Glutamatergic neuron (in vitro differentiated cells): ENCODE measurements around the gene ADA. TPM values are rescaled to one million over a fixed set of nuclear protein-coding genes. Genes with fewer than 3 reads are reported as not detected.
"Not testable (repeated sequence)": the region's sequence is repeated elsewhere in the genome, so short reads cannot be mapped to it uniquely, and the experiment has no call there.

Source experiments
- DNase-seq: peaks from one replicate; pipeline ENCODE4 v3.0.0; 2022
- H3K27ac Mint-ChIP-seq: one replicate; pipeline ENCODE4 v1.8.0; 2020; ENCODE audit warnings: mild to moderate bottlenecking, mixed read lengths, inconsistent platforms; ENCODE audit not compliant: unreplicated experiment
- H3K27me3 Mint-ChIP-seq: one replicate; pipeline ENCODE4 v1.8.0; 2020; ENCODE audit warnings: mild to moderate bottlenecking, moderate library complexity, mixed read lengths, inconsistent platforms; ENCODE audit not compliant: unreplicated experiment
- H3K36me3 Mint-ChIP-seq: one replicate; pipeline ENCODE4 v1.8.0; 2020; ENCODE audit warnings: mild to moderate bottlenecking, mixed read lengths, inconsistent platforms; ENCODE audit not compliant: unreplicated experiment
- H3K4me1 Mint-ChIP-seq: one replicate; pipeline ENCODE4 v1.8.0; 2020; ENCODE audit warnings: mild to moderate bottlenecking, low read depth, mixed read lengths, inconsistent platforms; ENCODE audit not compliant: unreplicated experiment
- H3K4me3 Mint-ChIP-seq: one replicate; pipeline ENCODE4 v1.8.0; 2020; ENCODE audit warnings: mild to moderate bottlenecking, mixed read lengths, inconsistent platforms; ENCODE audit not compliant: unreplicated experiment
- H3K9me3 Mint-ChIP-seq: one replicate; pipeline ENCODE4 v1.8.0; 2020; ENCODE audit warnings: mild to moderate bottlenecking, moderate library complexity, mixed read lengths, inconsistent platforms; ENCODE audit not compliant: unreplicated experiment
- long read RNA-seq: library from polyadenylated mRNA; unstranded; transcript quantifications from one replicate; pipeline ENCODE4 v2.0.0, GENCODE V29; 2020; ENCODE audit not compliant: unreplicated experiment
- total RNA-seq: library from RNA; stranded (reverse); fragmentation: NEBNext Ultra II Directional; extraction: Animal tissue kit (Norgen Biotek cat#: 25700); gene quantifications from one replicate; pipeline ENCODE4 v1.2.1, GENCODE V29; 2021; ENCODE audit not compliant: unreplicated experiment
- TF ChIP-seq, protein P1 (sequence below): fragments of 200-600 bp; sonication (generic); IDR thresholded peaks from one replicate; pipeline ENCODE4 v1.5.0; 2021; ENCODE audit not compliant: partially characterized antibody, unreplicated experiment

Gene ADA
- total RNA-seq = 3.1 TPM
- long read RNA-seq, transcript ADA-201 (12 exons, 1,539 nt) = major isoform, 5 of 8 reads
- long read RNA-seq, partial matches to known transcripts = 0 of 8 reads
- long read RNA-seq, other reads (novel, unspliced or antisense) = 2 of 8 reads

GRCh38 chr20:44651684-44652423 is at the start of gene ADA:
Gene ADA (minus strand): TSS chr20:44651699. CDS start chr20:44651607, 92 bp downstream.
- peaks cover 4% of the 10 kb centered on the region for H3K4me1 Mint-ChIP-seq

DNA sequence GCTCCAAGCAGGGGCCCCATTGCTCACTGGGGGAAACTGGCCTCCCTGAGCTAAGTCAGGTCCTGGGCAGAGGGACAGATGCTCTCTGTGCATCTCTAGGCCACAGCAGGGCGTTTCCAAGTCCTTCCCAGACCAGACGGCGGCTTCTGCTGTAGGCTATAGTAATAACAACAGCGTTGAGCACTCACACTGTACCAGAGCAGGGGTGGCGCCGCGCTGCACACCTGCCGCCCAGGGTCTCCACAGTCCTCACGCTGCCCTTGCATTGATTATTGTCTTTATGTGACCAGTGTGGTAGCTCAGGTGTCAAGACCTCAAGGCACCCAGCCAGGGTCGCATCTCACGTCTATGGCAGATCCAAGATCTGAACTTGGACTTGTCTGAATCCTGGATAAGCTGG is 48.8 kb upstream of the ADA start:
- peak; percentile 82 for DNase-seq
- H3K9me3 Mint-ChIP-seq = peaks cover 15% of the 10 kb centered on the region
- H3K4me3 Mint-ChIP-seq = no peak overlapping the region
- peak overlapping the region; percentile 89 for H3K27ac Mint-ChIP-seq
- no peaks in the 10 kb centered on the region for H3K36me3 Mint-ChIP-seq
- H3K4me1 Mint-ChIP-seq = peaks cover 39% of the 10 kb centered on the region
- TF ChIP-seq, protein P1, sequence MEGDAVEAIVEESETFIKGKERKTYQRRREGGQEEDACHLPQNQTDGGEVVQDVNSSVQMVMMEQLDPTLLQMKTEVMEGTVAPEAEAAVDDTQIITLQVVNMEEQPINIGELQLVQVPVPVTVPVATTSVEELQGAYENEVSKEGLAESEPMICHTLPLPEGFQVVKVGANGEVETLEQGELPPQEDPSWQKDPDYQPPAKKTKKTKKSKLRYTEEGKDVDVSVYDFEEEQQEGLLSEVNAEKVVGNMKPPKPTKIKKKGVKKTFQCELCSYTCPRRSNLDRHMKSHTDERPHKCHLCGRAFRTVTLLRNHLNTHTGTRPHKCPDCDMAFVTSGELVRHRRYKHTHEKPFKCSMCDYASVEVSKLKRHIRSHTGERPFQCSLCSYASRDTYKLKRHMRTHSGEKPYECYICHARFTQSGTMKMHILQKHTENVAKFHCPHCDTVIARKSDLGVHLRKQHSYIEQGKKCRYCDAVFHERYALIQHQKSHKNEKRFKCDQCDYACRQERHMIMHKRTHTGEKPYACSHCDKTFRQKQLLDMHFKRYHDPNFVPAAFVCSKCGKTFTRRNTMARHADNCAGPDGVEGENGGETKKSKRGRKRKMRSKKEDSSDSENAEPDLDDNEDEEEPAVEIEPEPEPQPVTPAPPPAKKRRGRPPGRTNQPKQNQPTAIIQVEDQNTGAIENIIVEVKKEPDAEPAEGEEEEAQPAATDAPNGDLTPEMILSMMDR = no peak
- H3K27me3 Mint-ChIP-seq = peaks cover 6% of the 10 kb centered on the region

More at GRCh38 chr20:44651684-44652423, at the start of gene ADA:
- DNase-seq = peak; percentile 55
- H3K27ac Mint-ChIP-seq = no peak within 1 kb of the TSS
- peaks cover 6% of the 10 kb centered on the region for H3K36me3 Mint-ChIP-seq
- peaks cover 6% of the 10 kb centered on the region for H3K9me3 Mint-ChIP-seq
- peaks cover 23% of the 10 kb centered on the region for H3K27me3 Mint-ChIP-seq
- TF ChIP-seq, protein P1 = no peak
- peak within 1 kb of the TSS; percentile 84 for H3K4me3 Mint-ChIP-seq

DNA sequence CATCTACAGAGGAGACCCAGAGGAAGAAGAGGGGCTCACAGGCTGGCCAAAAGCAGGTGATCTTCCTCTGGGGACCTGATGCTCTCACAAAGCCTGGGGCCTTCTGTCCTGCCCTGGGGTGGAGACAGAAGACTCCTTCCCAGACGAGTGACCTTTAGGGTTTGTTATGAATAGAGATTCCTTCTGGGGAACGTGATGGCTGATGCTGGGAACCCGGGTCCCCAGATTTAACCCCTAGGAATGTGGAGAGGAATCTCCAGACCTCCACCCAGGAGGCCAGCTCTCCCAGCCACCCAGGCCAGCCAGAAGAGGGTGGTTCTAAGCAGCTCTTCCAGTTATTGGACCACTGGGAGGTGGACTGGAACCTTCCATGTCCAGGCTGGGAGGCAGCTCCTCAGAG is 46.9 kb upstream of the ADA start:
- Mint-ChIP-seq H3K4me1 (peaks cover 38% of the 10 kb centered on the region), H3K27me3 (peaks cover 3% of the 10 kb centered on the region), H3K4me3 (no peak overlapping the region), H3K9me3 (peaks cover 15% of the 10 kb centered on the region), H3K36me3 (no peaks in the 10 kb centered on the region), H3K27ac (peak overlapping the region; percentile 38)
- TF ChIP-seq, protein P1 = no peak
- no peak for DNase-seq

DNA sequence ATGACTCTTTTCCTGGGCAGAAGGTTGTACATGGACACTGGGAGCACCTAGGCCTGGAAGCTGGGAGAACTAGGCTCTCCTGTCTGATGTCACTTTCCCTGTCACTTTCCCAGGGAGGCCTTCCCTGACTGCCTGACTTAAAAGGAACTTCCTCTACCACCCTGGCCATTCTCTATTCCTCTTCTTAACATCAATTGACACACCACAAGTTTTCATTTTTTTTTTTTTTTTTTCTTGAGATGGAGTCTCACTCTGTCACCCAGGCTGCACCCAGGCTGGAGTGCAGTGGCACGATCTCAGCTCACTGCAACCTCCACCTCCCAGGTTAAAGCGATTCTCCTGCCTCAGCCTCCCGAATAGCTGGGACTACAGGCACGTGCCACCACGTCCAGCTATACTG is 45.5 kb upstream of the ADA start:
- Mint-ChIP-seq H3K4me1 (peaks cover 40% of the 10 kb centered on the region), H3K9me3 (peaks cover 15% of the 10 kb centered on the region), H3K27ac (peak overlapping the region; percentile 95)
- H3K36me3 Mint-ChIP-seq, H3K4me3 Mint-ChIP-seq, H3K27me3 Mint-ChIP-seq, DNase-seq: not testable (repeated sequence)

GRCh38 chr20:44696315-44696714 is 44.8 kb upstream of the ADA start:
- Mint-ChIP-seq H3K27ac (peak overlapping the region; percentile 95), H3K27me3 (peaks cover 3% of the 10 kb centered on the region), H3K4me1 (peaks cover 36% of the 10 kb centered on the region), H3K9me3 (peaks cover 15% of the 10 kb centered on the region), H3K4me3 (no peak overlapping the region), H3K36me3 (no peaks in the 10 kb centered on the region)
- TF ChIP-seq, protein P1 = no peak
- DNase-seq = no peak
